ENCODE measurements around the gene CT45A1.
"Not testable (repeated sequence)": the region's sequence is repeated elsewhere in the genome, so short reads cannot be mapped to it uniquely, and the experiment has no call there.

The CT45A1 gene
- total RNA-seq = 0 reads per million in 4 experiments

GRCh38 chrX:135713183-135713689 is at the start of gene CT45A1:
Gene CT45A1, plus strand, starts transcription at chrX:135713639. Its CDS starts 5,302 bp downstream, at chrX:135718941.
- DNase-seq = not testable (repeated sequence)

- not testable (repeated sequence) for DNase-seq
Observed at GRCh38 chrX:135672979-135673378, 40.5 kb upstream of the CT45A1 start.

- no peak for DNase-seq
Observed at GRCh38 chrX:135688137-135688536, 25.3 kb upstream of the CT45A1 start.

GRCh38 chrX:135695471-135695870 is 18.0 kb upstream of the CT45A1 start:
- no peak for DNase-seq

- no peak for DNase-seq
Observed at GRCh38 chrX:135697601-135698000, 15.8 kb upstream of the CT45A1 start.

GRCh38 chrX:135698924-135699323 is 14.5 kb upstream of the CT45A1 start:
- no peak for DNase-seq

- DNase-seq = no peak
Observed at GRCh38 chrX:135707880-135708279, 5.6 kb upstream of the CT45A1 start.

GRCh38 chrX:135713795-135714194 is 356 bp downstream of the CT45A1 start:
- no peak for DNase-seq

GRCh38 chrX:135734666-135735065 is 21.2 kb downstream of the CT45A1 start:
- DNase-seq = not testable (repeated sequence)

- no peak for DNase-seq
Observed at GRCh38 chrX:135737366-135738071, 24.1 kb downstream of the CT45A1 start.

GRCh38 chrX:135740681-135741149 is 27.3 kb downstream of the CT45A1 start:
- no peak for DNase-seq

GRCh38 chrX:135741192-135741715 is 27.8 kb downstream of the CT45A1 start:
- DNase-seq = no peak

GRCh38 chrX:135744739-135745138 is 31.3 kb downstream of the CT45A1 start:
- not testable (repeated sequence) for DNase-seq

GRCh38 chrX:135768091-135768490 is 54.7 kb downstream of the CT45A1 start, which contains the start of gene CT45A3:
Gene CT45A3, minus strand, starts transcription at chrX:135768191. Its CDS starts 3,747 bp downstream, at chrX:135764444.
- DNase-seq = not testable (repeated sequence)

Data from effector CD8-positive, alpha-beta T cell (primary cell).